ENCODE data around the gene GPR15LG.
"Not testable (repeated sequence)": the region's sequence is repeated elsewhere in the genome, so short reads cannot be mapped to it uniquely, and the experiment has no call there.

The GPR15LG gene

DNA sequence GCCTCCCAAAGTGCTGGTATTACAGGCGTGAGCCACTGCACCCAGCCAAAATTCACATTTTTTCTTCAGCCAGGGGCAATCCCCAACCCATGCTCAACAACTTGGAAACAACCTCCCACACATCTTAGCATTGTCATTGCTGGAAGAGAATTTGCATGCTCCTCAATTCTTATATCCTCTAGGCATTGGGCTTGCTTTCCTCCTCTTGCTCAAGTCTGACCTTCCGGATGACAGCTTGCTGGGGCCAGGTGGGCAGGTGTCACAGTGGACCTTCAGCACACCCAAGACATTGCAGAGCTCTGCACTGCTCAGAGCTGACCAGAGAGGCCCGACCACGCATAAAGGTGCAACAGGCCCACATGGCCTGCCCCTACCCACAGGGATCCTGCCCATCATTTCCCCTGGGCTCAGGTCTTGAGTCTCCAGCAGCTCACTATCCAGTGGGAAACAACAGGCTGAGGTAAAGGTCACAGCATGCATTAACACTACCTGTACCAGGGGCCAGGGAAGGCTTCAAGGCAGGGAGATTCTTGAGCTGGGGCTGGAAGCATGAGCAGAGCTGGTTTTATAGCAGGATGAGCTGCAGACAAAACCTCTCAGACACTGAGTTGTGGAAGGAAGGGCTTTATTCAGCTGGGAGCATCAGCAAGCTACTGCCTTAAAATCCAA, 6.8 kb upstream of the GPR15LG start:
- no peak for DNase-seq (ENCODE audit: low read depth, low spot score)

DNA sequence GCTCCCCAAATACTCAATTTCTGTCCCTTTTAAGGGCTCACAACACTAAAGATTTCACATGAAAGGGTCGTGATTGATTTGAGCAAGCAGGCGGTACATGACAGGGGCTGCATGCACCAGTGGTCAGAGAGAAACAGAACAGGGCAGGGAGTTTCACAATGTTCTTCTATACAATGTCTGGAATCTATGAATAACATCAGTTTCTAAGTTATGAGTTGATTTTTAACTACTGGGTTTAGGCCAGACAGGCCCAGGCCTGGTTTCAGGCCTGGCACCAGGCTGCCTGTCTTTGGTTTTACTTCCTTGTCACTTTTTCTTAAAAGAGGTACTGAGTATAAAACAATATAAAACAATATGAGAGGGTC, 6.3 kb upstream of the GPR15LG start:
- DNase-seq (ENCODE audit: low read depth, low spot score) = not testable (repeated sequence)

- DNase-seq (ENCODE audit: low read depth, low spot score) = not testable (repeated sequence)
Observed at GRCh38 chr10:84168382-84168781, 5.2 kb upstream of the GPR15LG start.

DNA sequence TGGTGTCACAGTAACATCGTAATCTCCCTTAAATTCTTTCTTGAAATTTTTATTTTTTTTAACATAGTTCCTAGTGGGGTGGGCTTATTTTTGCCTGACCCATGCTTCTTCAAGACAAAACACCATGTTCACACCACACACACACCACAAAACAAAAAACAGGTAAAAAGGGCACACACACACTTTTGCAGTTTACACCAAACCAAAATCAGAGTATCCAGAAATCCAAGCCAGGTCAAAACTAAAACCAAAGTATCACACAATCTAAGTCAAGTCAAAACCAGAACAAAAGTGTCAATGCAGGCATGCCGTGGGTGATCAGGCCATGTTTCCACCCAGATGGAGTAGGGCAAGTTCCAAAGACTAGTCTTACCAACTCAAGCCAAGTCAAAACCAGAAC, 2.4 kb upstream of the GPR15LG start:
- not testable (repeated sequence) for DNase-seq (ENCODE audit: low read depth, low spot score)

GRCh38 chr10:84171700-84172466, 1.7 kb upstream of the GPR15LG start:
- not testable (repeated sequence) for DNase-seq (ENCODE audit: low read depth, low spot score)

GRCh38 chr10:84172467-84173356, 889 bp upstream of the GPR15LG start:
- DNase-seq (ENCODE audit: low read depth, low spot score) = no peak

DNA sequence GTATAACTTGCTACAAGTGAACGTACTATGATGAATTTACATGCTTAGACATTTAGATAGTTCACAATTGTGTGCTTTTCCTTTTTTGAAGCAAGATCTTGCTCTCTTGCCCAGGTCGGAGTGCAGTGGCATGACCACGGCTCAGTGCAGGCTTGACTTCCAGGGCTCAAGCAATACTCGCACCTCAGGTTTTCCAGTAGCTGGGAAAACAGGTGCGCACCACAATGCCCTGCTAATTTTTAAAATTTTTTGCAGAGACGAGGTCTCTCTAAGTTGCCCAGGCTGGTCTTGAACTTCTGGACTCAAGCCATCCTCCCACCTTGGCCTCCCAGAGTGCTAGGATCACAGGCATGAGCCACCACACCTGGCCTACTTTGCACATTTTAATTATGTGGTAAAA, 1.8 kb downstream of the GPR15LG start:
- DNase-seq (ENCODE audit: low read depth, low spot score) = no peak

DNA sequence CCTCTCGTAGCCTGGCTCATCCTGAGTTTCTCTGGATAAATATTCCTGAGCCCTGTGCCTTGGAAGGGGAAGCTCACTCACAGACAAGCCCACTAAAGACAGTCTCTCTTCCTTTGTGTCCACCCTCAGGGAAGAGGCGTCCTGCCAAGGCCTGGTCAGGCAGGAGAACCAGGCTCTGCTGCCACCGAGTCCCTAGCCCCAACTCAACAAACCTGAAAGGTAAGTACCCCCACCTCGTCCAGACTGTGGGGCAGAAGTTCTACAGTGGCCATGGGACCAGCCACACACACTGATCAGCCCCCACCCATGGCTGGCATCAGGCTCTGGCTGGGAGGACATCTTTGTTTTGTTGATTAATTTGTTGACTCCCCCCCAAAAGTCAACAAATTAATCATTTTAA, 2.8 kb downstream of the GPR15LG start:
- no peak for DNase-seq (ENCODE audit: low read depth, low spot score)

DNA sequence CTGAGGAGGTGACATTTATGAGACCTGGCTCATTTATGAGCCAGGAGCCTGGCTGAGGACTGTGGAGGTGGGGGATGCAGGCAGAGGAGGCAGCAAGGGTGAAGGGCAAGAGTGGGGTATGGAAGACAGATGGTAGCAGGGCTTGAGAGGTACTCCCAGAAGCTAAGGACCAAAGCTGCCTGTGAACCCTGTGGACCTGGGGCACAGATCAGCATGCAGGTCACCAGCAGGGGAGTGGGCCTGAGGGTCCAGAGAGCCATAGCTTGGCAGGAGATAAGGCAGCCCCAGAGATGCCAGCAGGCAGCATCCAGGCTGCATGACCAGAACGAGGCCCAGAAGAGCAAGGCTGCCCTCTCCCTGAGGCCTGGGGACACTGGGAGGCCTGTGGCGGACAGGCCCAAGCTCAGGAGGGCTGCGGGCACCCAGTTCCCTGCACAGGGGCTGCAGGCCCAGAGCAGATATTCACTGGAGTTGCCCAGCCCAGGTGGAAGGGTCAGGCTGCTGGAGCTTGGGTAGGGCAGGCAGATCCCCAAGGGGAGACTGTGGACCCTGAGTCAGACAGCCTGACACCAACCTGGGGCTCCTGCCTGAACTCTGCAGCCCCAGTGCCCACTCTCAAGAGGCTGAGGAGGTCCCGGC, 3.4 kb downstream of the GPR15LG start:
- DNase-seq (ENCODE audit: low read depth, low spot score) = no peak

GRCh38 chr10:84177541-84178141, 4.0 kb downstream of the GPR15LG start:
- DNase-seq (ENCODE audit: low read depth, low spot score) = no peak

DNA sequence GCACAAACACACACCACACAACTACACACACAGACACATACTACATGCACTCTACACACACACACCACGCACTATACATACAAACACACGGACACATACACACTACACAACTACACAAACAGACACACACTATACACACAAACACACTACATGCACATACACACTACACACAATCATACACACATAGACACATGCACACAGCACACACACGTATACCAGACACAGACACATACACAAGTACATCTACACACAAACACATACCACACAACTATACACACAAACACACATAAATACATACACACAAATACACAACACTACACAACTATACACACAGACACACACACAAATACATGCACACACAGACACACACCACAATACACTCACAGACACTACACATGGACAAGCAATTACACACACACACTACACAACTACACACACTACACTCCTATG, 4.6 kb downstream of the GPR15LG start:
- no peak for DNase-seq (ENCODE audit: low read depth, low spot score)

DNA sequence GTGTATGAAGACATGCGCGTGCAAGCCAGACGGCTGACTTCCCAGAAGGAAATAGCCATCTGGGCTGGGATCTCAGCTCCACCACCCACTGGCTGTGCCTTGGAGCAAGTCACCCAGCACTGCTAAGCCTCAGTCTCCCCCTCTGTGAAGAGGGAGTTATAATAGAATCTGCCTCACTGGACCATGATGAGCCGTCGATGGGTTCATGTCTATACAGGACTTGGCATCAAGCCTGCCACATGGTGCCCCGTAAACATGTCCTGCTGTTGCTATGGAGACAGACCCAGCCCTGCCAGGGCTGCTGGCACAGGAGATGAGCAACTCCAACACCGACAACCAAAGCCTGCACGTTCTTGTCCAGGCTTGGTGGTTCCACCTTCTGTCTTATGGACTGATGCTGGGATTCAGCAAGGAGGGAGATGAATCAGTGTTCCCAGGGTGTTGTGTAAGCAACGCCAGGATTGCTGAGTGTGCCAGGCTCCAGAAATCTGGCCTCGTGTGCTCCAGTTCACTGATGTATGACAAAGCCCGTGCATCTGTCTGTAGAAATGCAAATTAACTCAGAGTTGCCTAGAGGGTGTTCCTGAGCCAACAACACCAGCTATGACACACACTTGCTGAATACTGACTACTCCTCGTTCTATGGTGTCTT, 5.6 kb downstream of the GPR15LG start:
- DNase-seq (ENCODE audit: low read depth, low spot score) = peak; percentile 72

GRCh38 chr10:84180386-84180785, 6.8 kb downstream of the GPR15LG start:
- not testable (repeated sequence) for DNase-seq (ENCODE audit: low read depth, low spot score)

- no peak for DNase-seq (ENCODE audit: low read depth, low spot score)
Observed at GRCh38 chr10:84181631-84182030, 8.0 kb downstream of the GPR15LG start.

DNA sequence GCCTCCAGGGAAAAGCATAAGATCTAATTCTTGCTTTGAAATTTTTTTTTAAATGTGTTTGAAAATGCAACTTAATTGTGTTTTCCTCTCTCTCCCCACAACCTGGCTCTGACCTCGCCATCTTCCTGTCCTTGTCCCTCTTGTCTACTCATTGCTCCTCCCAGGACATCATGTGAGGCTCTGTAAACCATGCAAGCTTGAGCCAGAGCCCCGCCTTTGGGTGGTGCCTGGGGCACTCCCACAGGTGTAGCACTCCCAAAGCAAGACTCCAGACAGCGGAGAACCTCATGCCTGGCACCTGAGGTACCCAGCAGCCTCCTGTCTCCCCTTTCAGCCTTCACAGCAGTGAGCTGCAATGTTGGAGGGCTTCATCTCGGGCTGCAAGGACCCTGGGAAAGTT, 10.9 kb downstream of the GPR15LG start:
- no peak for DNase-seq (ENCODE audit: low read depth, low spot score)

- no peak for DNase-seq (ENCODE audit: low read depth, low spot score)
Observed at GRCh38 chr10:84185526-84186175, 12.1 kb downstream of the GPR15LG start.

- DNase-seq (ENCODE audit: low read depth, low spot score) = no peak
Observed at GRCh38 chr10:84188815-84189214, 15.2 kb downstream of the GPR15LG start.

DNA sequence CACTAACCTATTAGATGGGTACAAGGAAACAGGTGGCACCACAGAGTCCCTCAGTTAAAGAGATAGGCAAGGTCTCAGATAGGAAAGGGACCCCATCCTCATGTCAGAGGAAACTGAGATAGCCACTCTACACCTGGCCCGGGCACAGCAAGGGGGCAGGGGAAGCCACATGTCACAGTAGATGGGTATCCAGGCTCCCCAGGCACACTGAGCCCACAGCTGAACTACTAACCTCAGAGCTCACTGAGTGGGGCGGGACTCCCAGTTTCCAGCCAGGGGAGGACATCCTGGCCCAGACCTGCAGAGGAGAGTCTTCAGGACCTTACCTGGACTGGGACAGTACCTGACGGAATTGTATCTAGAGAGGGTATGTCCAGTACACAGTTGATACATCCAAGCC, 17.0 kb downstream of the GPR15LG start:
- DNase-seq (ENCODE audit: low read depth, low spot score) = no peak

DNA sequence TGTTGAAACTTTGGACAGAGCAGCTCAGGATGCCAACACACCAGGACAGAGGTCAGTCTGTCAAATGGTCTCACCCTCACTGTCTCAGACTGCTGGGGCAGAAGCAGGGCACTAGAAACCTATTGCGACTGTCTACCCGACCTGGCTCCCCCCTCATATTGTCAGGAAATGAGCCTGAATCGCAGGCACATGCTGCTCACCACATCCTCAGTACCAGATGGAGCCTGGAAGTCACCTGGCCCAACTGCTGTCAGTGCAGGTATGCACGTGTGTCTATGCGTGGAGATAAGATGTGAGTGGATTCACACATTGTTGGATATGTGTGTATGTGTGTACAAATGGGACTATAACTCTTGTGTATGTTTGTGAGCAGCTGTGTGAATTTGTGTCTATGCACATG, 17.5 kb downstream of the GPR15LG start:
- DNase-seq (ENCODE audit: low read depth, low spot score) = no peak

- DNase-seq (ENCODE audit: low read depth, low spot score) = no peak
Observed at GRCh38 chr10:84193327-84193726, 19.7 kb downstream of the GPR15LG start.

Data from ELF-1 (cell line).